OCI-M2 (cell line): Measurements from ENCODE around the gene VASN.
"Not testable (repeated sequence)": the region's sequence is repeated elsewhere in the genome, so short reads cannot be mapped to it uniquely, and the experiment has no call there.

Source experiments
- DNase-seq: peaks from one replicate; lab custom pipeline; 2025; ENCODE audit not compliant: unreplicated experiment; lab: John Stamatoyannopoulos, UW

The VASN gene

DNA sequence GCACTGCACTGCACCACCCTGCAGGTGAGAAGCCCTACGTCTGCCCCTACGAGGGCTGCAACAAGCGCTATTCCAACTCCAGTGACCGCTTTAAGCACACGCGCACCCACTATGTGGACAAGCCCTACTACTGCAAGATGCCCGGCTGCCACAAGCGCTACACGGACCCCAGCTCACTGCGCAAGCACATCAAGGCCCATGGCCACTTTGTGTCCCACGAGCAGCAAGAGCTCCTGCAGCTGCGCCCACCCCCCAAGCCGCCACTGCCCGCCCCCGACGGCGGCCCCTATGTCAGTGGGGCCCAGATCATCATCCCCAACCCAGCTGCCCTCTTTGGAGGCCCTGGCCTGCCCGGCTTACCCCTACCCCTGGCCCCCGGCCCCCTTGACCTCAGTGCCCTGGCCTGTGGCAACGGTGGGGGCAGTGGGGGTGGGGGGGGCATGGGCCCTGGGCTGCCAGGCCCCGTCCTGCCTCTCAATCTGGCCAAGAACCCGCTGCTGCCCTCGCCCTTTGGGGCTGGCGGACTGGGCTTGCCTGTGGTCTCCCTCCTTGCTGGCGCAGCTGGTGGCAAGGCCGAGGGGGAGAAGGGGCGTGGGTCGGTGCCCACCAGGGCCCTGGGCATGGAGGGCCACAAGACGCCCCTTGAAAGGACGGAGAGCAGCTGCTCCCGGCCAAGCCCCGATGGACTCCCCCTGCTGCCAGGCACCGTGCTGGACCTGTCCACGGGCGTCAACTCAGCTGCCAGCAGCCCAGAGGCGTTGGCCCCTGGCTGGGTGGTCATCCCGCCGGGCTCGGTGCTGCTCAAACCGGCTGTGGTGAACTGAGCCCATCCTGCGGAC is 34.7 kb upstream of the VASN start:
- DNase-seq: no peak

- no peak for DNase-seq
Observed at GRCh38 chr16:4337540-4338088, 34.0 kb upstream of the VASN start.

DNA sequence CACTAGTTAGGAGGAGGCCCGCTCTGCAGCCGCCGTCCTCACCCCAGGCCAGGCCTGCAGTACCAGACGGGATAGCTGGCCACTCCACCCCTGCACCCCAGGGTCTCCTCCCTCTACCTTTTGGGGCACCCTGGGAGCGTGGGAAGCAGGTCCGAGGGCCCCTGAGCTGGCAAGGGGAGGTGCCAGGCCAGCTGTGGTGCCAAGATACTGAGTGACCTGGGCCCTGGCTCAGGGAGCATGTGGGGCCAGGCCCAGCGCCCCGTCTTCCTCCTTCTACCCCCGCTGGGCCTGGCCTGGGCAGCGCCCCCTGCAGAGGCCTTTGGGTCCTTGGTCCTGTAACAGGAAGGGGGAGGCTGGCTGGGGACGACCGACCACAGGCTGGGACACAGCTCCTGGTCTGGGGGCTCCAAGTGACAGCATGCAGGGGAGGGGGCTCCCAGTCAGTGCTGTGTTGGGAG is 33.5 kb upstream of the VASN start:
- DNase-seq: no peak

DNA sequence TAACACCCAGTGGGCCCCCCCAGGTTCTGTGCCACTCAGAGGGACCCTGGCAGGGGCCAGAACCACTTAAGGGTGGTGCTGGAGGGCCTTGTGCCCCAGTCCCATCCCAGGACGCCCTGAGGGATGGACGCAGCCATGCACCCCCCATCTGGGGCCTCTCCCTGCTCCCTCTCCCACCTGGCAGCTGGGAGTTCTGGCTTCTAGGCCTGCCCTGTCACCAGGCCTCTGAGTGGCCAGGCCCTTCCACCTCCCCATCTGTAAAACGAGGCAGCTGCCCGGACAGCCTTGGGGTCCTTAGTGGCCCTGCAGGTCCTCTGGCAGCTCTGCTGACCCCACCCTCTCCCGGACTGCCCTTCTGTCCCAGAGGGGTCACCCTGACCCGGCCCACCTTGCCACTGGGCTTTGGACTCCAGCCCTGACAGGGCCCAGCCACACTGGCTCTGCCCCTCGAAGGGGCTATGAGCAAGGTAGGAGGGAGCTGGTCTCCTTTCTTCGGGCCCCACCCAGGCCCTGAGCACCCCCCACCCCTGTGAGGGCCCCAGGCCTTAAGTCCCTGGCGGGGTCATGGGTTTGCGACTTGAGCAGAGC is 32.8 kb upstream of the VASN start:
- DNase-seq: no peak

- DNase-seq: no peak
Observed at GRCh38 chr16:4339455-4339854, 32.2 kb upstream of the VASN start.

DNA sequence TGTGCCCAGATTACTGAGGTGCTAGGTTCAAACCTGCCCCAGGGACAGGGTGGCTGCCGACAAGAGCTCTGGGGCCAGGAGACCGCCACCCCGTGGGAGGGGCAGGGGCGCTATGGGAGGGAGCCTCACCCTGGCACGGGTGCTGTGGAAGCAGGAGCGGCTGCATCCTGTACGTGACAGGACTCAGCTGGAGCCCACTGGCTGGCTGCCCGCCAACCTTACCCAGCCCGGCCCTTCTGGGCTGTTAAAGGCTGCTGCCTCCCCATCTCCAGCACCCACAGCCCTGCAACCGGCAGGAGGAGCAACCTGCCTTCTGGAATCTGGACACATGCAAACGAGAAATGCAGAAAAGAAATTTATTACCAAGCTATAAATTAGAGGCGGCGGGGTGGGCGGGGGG is 31.7 kb upstream of the VASN start:
- DNase-seq: no peak

- DNase-seq: no peak
Observed at GRCh38 chr16:4340443-4340842, 31.2 kb upstream of the VASN start.

GRCh38 chr16:4341250-4341649 is 30.4 kb upstream of the VASN start:
- DNase-seq: no peak

DNA sequence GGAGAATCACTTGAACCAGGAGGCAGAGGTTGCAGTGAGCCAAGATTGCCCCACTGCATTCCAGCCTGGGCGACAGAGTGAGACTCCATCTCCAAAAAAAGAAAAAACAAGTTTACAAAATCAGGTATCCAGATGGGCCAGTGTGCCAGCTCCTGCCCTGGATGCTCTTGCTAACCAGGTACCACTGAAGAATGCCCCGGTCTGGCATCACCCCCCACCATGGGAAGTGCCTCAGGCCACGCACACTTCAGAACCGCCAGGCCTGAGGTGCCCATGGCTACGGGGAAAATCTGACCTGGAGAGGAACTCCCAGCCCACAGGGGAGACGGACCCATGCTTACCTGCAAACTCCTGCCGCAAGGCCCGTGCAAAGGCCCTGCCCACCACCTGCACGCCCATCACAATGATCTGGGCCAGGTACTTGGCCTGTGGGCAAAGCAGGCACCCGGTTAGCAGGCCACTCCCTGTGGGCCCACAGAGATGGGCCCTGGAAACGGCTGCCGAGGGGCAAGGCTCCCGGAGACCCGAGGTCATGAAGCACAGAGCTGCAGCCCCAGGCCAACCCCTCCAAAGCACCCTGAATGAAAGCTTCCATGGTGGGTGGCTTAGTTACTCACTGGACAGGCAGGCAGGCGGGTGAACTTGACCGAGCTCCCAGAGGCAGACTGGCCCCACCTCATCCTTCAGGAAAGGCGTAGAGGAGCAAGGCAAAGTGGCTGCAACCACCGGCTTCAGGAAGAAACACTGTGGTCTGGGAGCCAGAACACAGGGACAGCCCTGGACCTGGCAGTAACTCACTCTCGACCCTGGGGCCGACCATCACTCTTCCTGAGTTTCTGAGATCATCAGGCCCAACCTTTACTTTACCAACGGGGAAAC is 28.5 kb upstream of the VASN start:
- no peak for DNase-seq

DNA sequence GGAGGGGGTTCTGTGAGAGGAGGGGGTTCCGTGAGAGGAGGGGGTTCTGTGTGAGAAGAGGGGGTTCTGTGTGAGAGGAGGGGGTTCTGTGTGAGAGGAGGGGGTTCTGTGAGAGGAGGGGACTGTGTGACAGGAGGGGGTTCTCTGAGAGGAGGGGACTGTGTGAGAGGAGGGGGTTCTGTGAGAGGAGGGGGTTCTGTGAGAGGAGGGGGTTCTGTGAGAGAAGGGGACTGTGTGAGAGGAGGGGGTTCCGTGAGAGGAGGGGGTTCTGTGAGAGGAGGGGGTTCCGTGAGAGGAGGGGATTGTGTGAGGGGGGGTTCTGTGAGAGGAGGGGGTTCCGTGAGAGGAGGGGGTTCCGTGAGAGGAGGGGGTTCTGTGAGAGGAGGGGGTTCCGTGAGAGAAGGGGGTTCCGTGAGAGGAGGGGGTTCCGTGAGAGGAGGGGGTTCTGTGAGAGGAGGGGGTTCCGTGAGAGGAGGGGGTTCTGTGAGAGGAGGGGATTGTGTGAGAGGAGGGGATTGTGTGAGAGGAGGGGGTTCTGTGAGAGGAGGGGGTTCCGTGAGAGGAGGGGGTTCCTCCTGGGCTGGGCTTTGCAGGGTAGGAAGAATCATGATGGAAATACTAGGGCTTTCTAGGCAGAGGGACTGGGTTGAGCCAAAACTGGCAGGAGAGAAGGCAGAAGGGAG is 27.2 kb upstream of the VASN start:
- DNase-seq: not testable (repeated sequence)

- no peak for DNase-seq
Observed at GRCh38 chr16:4344983-4345835, 26.4 kb upstream of the VASN start.

GRCh38 chr16:4345836-4346781 is 25.5 kb upstream of the VASN start:
- DNase-seq: no peak

- DNase-seq: no peak
Observed at GRCh38 chr16:4347010-4347409, 24.6 kb upstream of the VASN start.

GRCh38 chr16:4347765-4348509 is 23.7 kb upstream of the VASN start:
- DNase-seq: no peak

DNA sequence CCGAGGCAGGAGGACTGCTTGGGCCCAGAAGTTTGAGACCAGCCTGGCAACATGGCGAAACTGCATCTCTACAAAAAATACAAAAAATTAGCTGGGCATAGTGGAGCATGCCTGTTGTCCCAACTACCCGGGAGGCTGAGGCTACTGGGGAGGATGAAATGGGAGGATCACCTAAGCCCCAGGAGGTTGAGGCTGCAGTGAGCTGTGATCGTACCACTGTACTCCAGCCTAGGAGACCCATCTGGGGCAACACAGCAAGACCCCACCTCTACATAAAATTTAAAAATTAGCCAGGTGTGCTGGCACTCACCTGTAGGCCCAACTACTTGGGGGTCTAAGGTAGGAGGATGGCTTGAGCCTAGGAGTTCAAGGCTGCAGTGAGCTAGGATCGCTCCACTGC is 22.3 kb upstream of the VASN start:
- no peak for DNase-seq

GRCh38 chr16:4350365-4350786 is 21.3 kb upstream of the VASN start:
- DNase-seq: no peak

DNA sequence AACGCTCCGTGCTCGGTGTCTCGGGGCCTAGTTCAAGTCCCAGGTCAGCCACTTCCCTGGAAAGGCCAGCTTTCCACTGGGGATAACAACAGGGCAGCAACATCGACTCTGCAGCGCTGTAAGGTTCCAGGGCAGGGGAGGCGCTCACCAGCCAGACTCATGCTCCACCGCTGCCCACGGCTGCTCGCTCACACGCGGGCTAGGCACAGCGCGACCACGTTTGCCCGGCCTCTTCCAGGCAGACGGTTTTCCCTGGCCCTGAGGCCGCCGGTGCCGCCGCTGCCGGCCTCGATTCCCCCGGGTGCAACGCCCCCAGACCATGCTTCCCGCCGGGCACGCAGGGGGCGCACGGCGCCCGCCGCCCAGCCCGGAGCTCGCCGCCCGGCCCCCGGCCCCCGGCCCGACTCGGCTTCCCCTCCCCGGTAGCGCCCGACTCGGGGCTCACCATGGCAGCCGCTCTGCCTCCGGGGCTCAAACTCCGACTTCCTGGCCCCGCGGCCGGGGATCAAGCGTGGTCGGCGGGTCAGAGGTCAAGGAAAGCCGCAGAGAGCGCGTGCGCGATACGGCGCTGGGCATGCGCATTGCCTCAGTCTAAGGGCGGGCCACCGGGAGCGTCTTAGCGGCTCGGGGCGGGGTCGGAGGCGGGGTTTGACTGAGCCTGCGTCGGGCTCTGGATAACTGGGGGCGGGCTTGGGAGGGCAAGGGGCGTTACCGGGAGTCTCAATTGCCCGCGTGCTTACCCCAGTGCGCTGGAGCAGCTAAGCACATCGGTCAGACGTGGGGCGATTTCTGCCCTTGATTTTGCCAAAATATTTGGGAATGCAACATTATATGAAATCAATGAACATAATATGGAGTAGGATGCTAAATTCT is 20.6 kb upstream of the VASN start, which contains the start of gene PAM16:
PAM16 (minus strand) TSS at position 535 of the 873 bp plus-strand sequence; CDS start at position 448, 87 bp downstream.
- peak; percentile 45 for DNase-seq
